NCI-H1436 treated with DMSO at 0.1 percent for 48 hours (cell line): ENCODE results near the gene OR4A16.

Experiments
- DNase-seq: peaks from one replicate; lab custom pipeline; 2025; lab: John Stamatoyannopoulos, UW

Gene OR4A16

GRCh38 chr11:55342901-55343300 lies at the start of gene OR4A16:
Gene OR4A16 (plus strand): TSS chr11:55343201. CDS start chr11:55343201, 0 bp downstream.
- DNase-seq: no peak

- DNase-seq: no peak
These were observed 18.5 kb upstream of the OR4A16 start for GRCh38 chr11:55324500-55324899.

- DNase-seq: no peak
These were observed 2.3 kb downstream of the OR4A16 start for GRCh38 chr11:55345306-55345705.

GRCh38 chr11:55349032-55349431 lies 6.0 kb downstream of the OR4A16 start:
- DNase-seq: no peak

- DNase-seq: no peak
These were observed 14.7 kb downstream of the OR4A16 start for GRCh38 chr11:55357560-55358184.

GRCh38 chr11:55367674-55368073 lies 24.7 kb downstream of the OR4A16 start, which contains the start of gene OR4A15:
Gene OR4A15 (plus strand): TSS chr11:55367974. CDS start chr11:55367974, 0 bp downstream.
- no peak for DNase-seq
